HG03354 (cell line): Measurements from ENCODE around the gene PCF11.
"Not testable (repeated sequence)": the region's sequence is repeated elsewhere in the genome, so short reads cannot be mapped to it uniquely, and the experiment has no call there.

ENCODE experiments used
- ATAC-seq: cut with Tn5 transposase; IDR thresholded peaks from one replicate; pipeline ENCODE4 v1.9.1; 2021; ENCODE audit warnings: mild to moderate bottlenecking; ENCODE audit not compliant: unreplicated experiment, poor library complexity, severe bottlenecking

PCF11 gene

GRCh38 chr11:83156996-83157593, at the start of gene PCF11:
PCF11 (plus strand) TSS chr11:83157131; CDS start chr11:83157440, 309 bp downstream.
- peak; percentile 15 for ATAC-seq

GRCh38 chr11:83112886-83113285, 44.0 kb upstream of the PCF11 start:
- ATAC-seq: no peak

GRCh38 chr11:83115026-83115425, 41.9 kb upstream of the PCF11 start:
- no peak for ATAC-seq

GRCh38 chr11:83115551-83115950, 41.4 kb upstream of the PCF11 start:
- ATAC-seq: no peak

- ATAC-seq: no peak
These were observed 40.8 kb upstream of the PCF11 start for GRCh38 chr11:83116015-83116641.

- ATAC-seq: no peak
These were observed 38.1 kb upstream of the PCF11 start for GRCh38 chr11:83118814-83119213.

- no peak for ATAC-seq
These were observed 37.7 kb upstream of the PCF11 start for GRCh38 chr11:83119216-83119615.

- ATAC-seq: no peak
These were observed 36.6 kb upstream of the PCF11 start for GRCh38 chr11:83120327-83120726.

GRCh38 chr11:83122050-83122449, 34.9 kb upstream of the PCF11 start:
- no peak for ATAC-seq

- ATAC-seq: no peak
These were observed 34.2 kb upstream of the PCF11 start for GRCh38 chr11:83122766-83123165.

- ATAC-seq: no peak
These were observed 32.1 kb upstream of the PCF11 start for GRCh38 chr11:83124636-83125424.

GRCh38 chr11:83125577-83125976, 31.4 kb upstream of the PCF11 start:
- ATAC-seq: no peak

- no peak for ATAC-seq
These were observed 29.7 kb upstream of the PCF11 start for GRCh38 chr11:83127310-83127637.

GRCh38 chr11:83132191-83132590, 24.7 kb upstream of the PCF11 start:
- no peak for ATAC-seq

GRCh38 chr11:83133266-83133665, 23.7 kb upstream of the PCF11 start:
- not testable (repeated sequence) for ATAC-seq

GRCh38 chr11:83139310-83139709, 17.6 kb upstream of the PCF11 start:
- ATAC-seq: no peak

GRCh38 chr11:83140691-83141455, 16.1 kb upstream of the PCF11 start:
- ATAC-seq: peak; percentile 98

- no peak for ATAC-seq
These were observed 9.0 kb upstream of the PCF11 start for GRCh38 chr11:83147895-83148294.

- ATAC-seq: no peak
These were observed 6.5 kb upstream of the PCF11 start for GRCh38 chr11:83150450-83150849.

- ATAC-seq: no peak
These were observed 5.5 kb upstream of the PCF11 start for GRCh38 chr11:83151274-83151977.
